Measurements from ENCODE around the gene PLEKHH1. TPM values are rescaled to one million over a fixed set of nuclear protein-coding genes. Genes with fewer than 3 reads are reported as not detected.
A peak's percentile ranks its signal among the peaks of the same experiment; 100 is the strongest.

PLEKHH1 gene
- total and polyA plus RNA-seq, 7 donors: 1.1 to 4.5 (median 2.5) TPM

DNA sequence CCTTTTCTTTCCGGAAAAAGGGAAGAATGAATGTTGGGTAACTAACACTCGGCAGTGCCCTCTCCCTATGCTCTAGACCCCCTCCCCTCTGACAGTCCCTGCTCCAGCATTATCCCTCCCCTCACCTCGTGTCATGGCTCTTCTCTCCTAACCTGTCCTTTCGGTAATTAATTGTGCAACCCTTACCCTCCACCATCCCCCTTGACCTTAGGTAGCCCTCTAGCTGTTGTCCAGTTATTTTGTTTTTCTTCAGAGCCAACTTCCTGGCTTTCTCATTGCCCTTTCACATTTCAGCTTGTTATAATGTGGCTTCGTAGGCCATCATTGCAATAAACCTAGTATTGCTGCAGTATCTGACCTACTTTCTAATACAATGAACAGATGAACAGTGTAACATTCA lies 97.8 kb downstream of the PLEKHH1 start:
- peaks cover under 1% of the 10 kb centered on the region for H3K4me1 ChIP-seq
- no peaks in the 10 kb centered on the region for H3K27me3 ChIP-seq (ENCODE audit: insufficient read depth in 3 of 3, low read length in 2 of 3)
- intact Hi-C loops (cut with DNase I): no loop called here
- ATAC-seq (no peak), DNase-seq (no peak)
- no peak overlapping the region for H3K4me3 ChIP-seq
- TF ChIP-seq, protein P1, sequence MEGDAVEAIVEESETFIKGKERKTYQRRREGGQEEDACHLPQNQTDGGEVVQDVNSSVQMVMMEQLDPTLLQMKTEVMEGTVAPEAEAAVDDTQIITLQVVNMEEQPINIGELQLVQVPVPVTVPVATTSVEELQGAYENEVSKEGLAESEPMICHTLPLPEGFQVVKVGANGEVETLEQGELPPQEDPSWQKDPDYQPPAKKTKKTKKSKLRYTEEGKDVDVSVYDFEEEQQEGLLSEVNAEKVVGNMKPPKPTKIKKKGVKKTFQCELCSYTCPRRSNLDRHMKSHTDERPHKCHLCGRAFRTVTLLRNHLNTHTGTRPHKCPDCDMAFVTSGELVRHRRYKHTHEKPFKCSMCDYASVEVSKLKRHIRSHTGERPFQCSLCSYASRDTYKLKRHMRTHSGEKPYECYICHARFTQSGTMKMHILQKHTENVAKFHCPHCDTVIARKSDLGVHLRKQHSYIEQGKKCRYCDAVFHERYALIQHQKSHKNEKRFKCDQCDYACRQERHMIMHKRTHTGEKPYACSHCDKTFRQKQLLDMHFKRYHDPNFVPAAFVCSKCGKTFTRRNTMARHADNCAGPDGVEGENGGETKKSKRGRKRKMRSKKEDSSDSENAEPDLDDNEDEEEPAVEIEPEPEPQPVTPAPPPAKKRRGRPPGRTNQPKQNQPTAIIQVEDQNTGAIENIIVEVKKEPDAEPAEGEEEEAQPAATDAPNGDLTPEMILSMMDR (IDR thresholded peaks at IDR 0.05): no peak
- WGBS, 3 donors: 79 to 80% (median 79%) methylated on average over 5 of the region's 5 CpGs
- no peaks in the 10 kb centered on the region for H3K9me3 ChIP-seq
- H3K36me3 ChIP-seq (ENCODE audit: insufficient read depth in 1 of 2, low read depth in 1 of 2): peaks cover 3 to 5% of the 10 kb centered on the region in 2 donors
- H3K27ac ChIP-seq: no peak overlapping the region

DNA sequence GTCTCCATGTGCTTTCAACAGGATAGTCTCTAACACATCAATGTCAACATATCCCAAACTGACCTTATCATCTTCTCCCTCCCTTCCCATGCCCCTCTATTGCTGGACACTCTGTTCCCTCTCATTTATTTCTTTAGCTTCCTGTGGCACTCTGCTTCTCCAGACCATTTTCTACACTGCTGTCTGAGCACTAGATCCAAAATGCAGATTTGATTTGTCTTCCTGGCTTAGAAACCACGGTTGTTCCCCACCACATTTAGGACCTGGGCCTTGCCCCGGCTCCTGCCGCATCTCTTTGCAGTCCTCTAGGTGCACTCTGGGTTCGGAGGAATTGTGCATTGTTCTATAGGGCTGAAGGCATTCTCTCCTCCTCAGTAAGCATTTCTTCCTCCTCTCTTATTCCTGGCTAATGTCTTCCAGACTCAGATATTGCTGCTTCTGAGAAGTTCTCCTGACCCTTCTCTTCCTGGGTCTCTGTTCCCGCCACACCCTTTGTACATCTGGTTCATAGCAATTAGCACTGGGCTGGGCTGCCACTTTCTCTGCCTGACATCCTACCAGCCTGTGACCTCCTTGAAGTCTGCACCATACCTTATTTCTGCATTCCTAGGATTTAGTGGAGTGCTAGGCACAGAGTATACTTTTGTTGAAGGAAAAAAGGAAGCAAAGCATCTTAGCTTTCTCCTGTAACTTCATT lies 100.5 kb downstream of the PLEKHH1 start:
- H3K27ac ChIP-seq: no peak overlapping the region
- WGBS, 3 donors: 87 to 91% (median 91%) methylated on average over 5 of the region's 5 CpGs
- H3K9me3 ChIP-seq: no peaks in the 10 kb centered on the region
- H3K4me1 ChIP-seq: peaks cover 4% of the 10 kb centered on the region
- intact Hi-C loops (cut with DNase I): no loop called here
- DNase-seq: no peak
- H3K27me3 ChIP-seq (ENCODE audit: insufficient read depth in 3 of 3, low read length in 2 of 3): no peaks in the 10 kb centered on the region
- no peak for ATAC-seq
- peaks cover 3 to 5% of the 10 kb centered on the region in 2 donors for H3K36me3 ChIP-seq (ENCODE audit: insufficient read depth in 1 of 2, low read depth in 1 of 2)
- TF ChIP-seq, protein P1 (IDR thresholded peaks at IDR 0.05): no peak
- no peak overlapping the region for H3K4me3 ChIP-seq

DNA sequence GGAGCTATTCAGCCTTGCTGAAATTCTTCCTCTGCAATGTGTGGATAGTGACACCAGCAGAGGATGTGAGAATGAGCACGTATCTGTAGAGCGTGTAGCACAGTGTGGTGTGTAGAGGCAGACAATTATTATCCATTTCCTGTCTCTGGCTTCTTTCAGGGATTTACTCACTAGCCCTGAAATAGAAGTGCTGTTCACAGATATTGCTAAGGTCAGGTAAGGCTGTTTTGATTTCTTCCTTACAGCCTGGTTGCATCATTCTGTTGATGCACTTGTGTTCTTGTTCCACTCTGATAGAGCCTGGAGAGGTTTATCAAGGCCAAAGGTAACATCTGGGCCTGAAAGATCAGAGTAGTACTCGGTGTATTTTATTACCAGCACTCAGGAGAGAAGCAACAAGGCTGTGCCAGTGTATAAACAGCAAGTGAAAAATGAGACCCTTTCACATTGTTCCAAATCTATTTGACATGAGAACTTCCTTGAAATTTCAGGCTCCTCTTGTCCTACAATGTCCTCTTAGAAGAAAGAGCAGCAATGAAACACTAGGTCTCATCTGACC lies 103.3 kb downstream of the PLEKHH1 start:
- Histone ChIP-seq H3K27ac (peak overlapping the region; percentile 77), H3K9me3 (no peaks in the 10 kb centered on the region), H3K4me3 (no peak overlapping the region), H3K27me3 (ENCODE audit: insufficient read depth in 3 of 3, low read length in 2 of 3) (no peaks in the 10 kb centered on the region), H3K36me3 (ENCODE audit: insufficient read depth in 1 of 2, low read depth in 1 of 2) (peaks cover 0 to 5% of the 10 kb centered on the region in 2 donors), H3K4me1 (peaks cover 4% of the 10 kb centered on the region)
- ATAC-seq (peak; percentile 90 to 93 (median 92)), DNase-seq (no peak)
- intact Hi-C loops (cut with DNase I): no loop called here
- 27 to 41% (median 34%) methylated on average over 3 of the region's 3 CpGs for WGBS, 3 donors
- TF ChIP-seq, protein P1 (IDR thresholded peaks at IDR 0.05): no peak

DNA sequence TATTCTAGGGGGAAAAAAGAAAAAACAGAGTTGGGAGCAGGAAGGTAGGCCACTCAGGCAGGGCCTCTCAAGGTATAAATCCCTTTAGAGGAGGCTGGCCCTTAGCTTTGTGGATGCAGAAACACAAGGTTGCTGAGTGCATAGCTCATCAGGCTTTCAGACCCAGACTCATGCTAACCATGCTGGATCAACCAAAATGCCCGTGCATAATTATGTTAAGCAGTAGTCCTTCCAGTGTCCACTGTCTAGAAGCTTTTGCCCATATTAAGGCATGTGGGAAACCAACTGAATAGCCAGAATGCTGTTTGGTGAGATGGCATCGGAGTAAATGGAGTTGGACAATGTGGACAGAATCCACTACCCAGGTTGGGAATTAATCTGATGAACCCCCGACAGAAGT lies 105.6 kb downstream of the PLEKHH1 start:
- Histone ChIP-seq H3K27me3 (ENCODE audit: insufficient read depth in 3 of 3, low read length in 2 of 3) (no peaks in the 10 kb centered on the region), H3K27ac (no peak overlapping the region), H3K4me3 (no peak overlapping the region), H3K4me1 (peaks cover 4% of the 10 kb centered on the region), H3K36me3 (ENCODE audit: insufficient read depth in 1 of 2, low read depth in 1 of 2) (peaks cover 0 to 5% of the 10 kb centered on the region in 2 donors), H3K9me3 (no peaks in the 10 kb centered on the region)
- DNase-seq (no peak), ATAC-seq (no peak)
- 46 to 74% (median 55%) methylated on average over 3 of the region's 3 CpGs for WGBS, 3 donors
- TF ChIP-seq, protein P1 (IDR thresholded peaks at IDR 0.05): no peak
- intact Hi-C loops (cut with DNase I): no loop called here

Other genes with a start within 250 kb of the PLEKHH1 start
- gene ATP6V1D, start 173.5 kb upstream of the PLEKHH1 start, total RNA-seq: 10 to 100 TPM; 54.1 to 76.4 (median 66.5) TPM
- 100 to 1,000 TPM in 1 of 3 donors, 10 to 100 TPM in 2; 58.6 to 133 (median 81.3) TPM for gene ATP6V1D, start 173.5 kb upstream of the PLEKHH1 start, polyA plus RNA-seq
- gene EIF2S1, start 173.0 kb upstream of the PLEKHH1 start, total RNA-seq: 100 to 1,000 TPM in 3 of 4 donors, 10 to 100 TPM in 1; 89.7 to 144 (median 125) TPM
- gene EIF2S1, start 173.0 kb upstream of the PLEKHH1 start, polyA plus RNA-seq: 100 to 1,000 TPM; 112 to 299 (median 286) TPM
- under 1 TPM in 2 of 4 donors, not detected in 2; 0.59 to 0.77 TPM for gene PLEK2, start 121.1 kb upstream of the PLEKHH1 start, total RNA-seq
- 1 to 10 TPM in 1 of 3 donors, under 1 TPM in 1, not detected in 1; 0.05 to 2.1 TPM for gene PLEK2, start 121.1 kb upstream of the PLEKHH1 start, polyA plus RNA-seq
- 1 to 10 TPM in 1 of 4 donors, under 1 TPM in 3; 0.46 to 1.2 (median 0.72) TPM for gene TMEM229B, start 44.6 kb upstream of the PLEKHH1 start, total RNA-seq
- gene TMEM229B, start 44.6 kb upstream of the PLEKHH1 start, polyA plus RNA-seq: under 1 TPM; 0.14 to 0.52 (median 0.48) TPM
- gene PIGH, start 67.0 kb downstream of the PLEKHH1 start, total RNA-seq: 10 to 100 TPM; 12.3 to 25.2 (median 18.0) TPM
- 10 to 100 TPM; 32.3 to 50.6 (median 45.1) TPM for gene PIGH, start 67.0 kb downstream of the PLEKHH1 start, polyA plus RNA-seq
- gene ARG2, start 86.6 kb downstream of the PLEKHH1 start, total RNA-seq: 10 to 100 TPM in 2 of 4 donors, 1 to 10 TPM in 2; 1.3 to 19.3 (median 8.0) TPM
- gene ARG2, start 86.6 kb downstream of the PLEKHH1 start, polyA plus RNA-seq: 100 to 1,000 TPM in 1 of 3 donors, 10 to 100 TPM in 1, 1 to 10 TPM in 1; 9.2 to 133 (median 32.6) TPM
- gene VTI1B, start 141.3 kb downstream of the PLEKHH1 start, total RNA-seq: 100 to 1,000 TPM in 1 of 4 donors, 10 to 100 TPM in 3; 86.9 to 110 (median 91.5) TPM
- 10 to 100 TPM; 61.3 to 96.5 (median 72.1) TPM for gene VTI1B, start 141.3 kb downstream of the PLEKHH1 start, polyA plus RNA-seq
- gene RDH11, start 162.5 kb downstream of the PLEKHH1 start, total RNA-seq: 10 to 100 TPM in 1 of 4 donors, 1 to 10 TPM in 3; 5.4 to 11.1 (median 7.9) TPM
- 10 to 100 TPM in 1 of 3 donors, 1 to 10 TPM in 2; 7.7 to 15.6 (median 9.4) TPM for gene RDH11, start 162.5 kb downstream of the PLEKHH1 start, polyA plus RNA-seq
- not detected for gene RDH12, start 168.6 kb downstream of the PLEKHH1 start, total RNA-seq
- under 1 TPM in 1 of 3 donors, not detected in 2; 0.03 TPM for gene RDH12, start 168.6 kb downstream of the PLEKHH1 start, polyA plus RNA-seq